HG03378 (cell line): ENCODE results near the gene BIK.

Experiments
- ATAC-seq: cut with Tn5 transposase; IDR thresholded peaks from one replicate; pipeline ENCODE4 v1.9.1; 2021; ENCODE audit warnings: mild to moderate bottlenecking, moderate library complexity; ENCODE audit not compliant: unreplicated experiment

The BIK gene

DNA sequence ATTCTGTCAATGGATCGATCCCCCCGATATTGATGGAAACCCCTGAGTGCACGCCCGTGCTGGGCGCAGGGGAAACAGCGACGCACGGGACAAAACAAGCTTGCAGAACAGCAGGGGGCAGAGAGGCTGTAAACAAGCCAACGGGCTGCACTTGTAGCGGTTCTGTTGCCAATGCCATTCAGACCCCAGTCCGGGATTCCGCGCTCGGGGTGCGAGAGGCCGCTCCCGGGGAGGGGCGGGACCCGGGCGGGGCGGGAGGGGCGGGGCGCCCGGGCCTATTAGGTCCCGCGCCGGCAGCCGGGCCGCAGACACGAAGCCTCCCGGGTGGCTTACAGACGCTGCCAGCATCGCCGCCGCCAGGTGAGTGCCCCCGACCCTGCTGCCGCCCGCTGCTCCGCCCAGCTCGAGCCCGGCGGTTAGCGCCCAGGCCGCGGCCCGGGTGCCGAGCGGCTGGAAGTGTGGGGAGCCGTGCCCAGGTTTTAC is at the start of gene BIK:
Gene BIK, plus strand, starts transcription at position 307 of the 483 bp plus-strand sequence. CDS start 13,273 bp downstream, outside the sequence.
- no peak for ATAC-seq

GRCh38 chr22:43066134-43066533 is 44.4 kb upstream of the BIK start:
- ATAC-seq, result no peak

- ATAC-seq, result no peak
These were observed 43.6 kb upstream of the BIK start for GRCh38 chr22:43066844-43067385.

GRCh38 chr22:43077121-43077877 is 33.3 kb upstream of the BIK start:
- ATAC-seq, result no peak

GRCh38 chr22:43078522-43078921 is 32.0 kb upstream of the BIK start:
- no peak for ATAC-seq

GRCh38 chr22:43079742-43080141 is 30.8 kb upstream of the BIK start:
- no peak for ATAC-seq

GRCh38 chr22:43080616-43081015 is 29.9 kb upstream of the BIK start:
- no peak for ATAC-seq

DNA sequence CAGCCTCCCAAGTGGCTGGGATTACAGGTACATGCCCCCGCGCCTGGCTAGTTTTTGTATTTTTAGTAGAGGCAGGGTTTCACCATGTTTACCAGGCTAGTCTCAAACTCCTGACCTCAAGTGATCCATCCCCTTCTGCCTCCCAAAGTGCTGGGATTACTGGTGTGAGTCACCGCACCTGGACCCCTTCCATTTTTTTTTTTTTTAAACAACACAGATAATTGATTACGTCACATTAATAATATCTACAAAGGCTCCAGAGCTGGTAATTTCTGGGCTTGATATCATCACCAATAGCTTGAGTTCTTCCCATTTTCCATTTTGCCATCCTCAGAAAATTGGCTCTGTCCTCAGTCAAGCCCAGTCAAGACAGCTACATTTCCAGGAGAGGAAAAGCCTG is 28.6 kb upstream of the BIK start:
- no peak for ATAC-seq

- ATAC-seq, result no peak
These were observed 24.6 kb upstream of the BIK start for GRCh38 chr22:43085658-43086606.

- no peak for ATAC-seq
These were observed 21.9 kb upstream of the BIK start for GRCh38 chr22:43088627-43088983.

- ATAC-seq, result no peak
These were observed 21.4 kb upstream of the BIK start, which contains the start of gene TTLL1 for GRCh38 chr22:43088984-43089717. TTLL1 (minus strand) TSS chr22:43089391; CDS start chr22:43075586, 13,805 bp downstream.

DNA sequence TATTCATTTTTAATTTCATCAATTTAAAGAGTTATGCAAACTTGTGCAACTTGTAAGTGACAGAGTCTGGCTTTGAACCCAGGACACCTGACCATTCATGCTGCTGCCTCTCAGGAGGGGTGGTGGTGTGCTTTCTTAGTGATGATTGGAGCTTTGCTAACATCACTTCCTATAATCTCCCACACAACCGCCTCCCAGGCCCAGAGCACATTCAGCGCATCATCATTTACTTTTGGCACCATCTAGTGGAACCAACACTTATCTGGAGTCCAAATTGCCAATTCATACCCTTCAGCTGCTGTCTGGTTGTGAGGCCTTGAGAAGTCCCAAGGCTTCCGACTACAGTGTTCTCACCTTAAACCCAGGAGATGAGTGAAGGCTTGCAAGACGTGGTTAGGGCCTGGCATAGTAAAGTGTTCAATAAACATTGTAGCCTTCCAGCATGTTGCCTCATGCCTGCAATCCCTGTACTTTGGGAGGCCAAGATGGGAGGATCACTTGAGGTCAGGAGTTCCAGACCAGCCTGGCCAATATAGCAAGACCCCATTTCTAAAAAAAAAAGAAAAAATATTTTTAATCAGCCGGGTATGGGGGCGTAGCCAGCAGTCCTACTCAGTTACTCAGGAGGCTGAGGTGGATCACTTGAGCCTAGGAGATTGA is 20.3 kb upstream of the BIK start:
- no peak for ATAC-seq

GRCh38 chr22:43092085-43092484 is 18.5 kb upstream of the BIK start:
- no peak for ATAC-seq

DNA sequence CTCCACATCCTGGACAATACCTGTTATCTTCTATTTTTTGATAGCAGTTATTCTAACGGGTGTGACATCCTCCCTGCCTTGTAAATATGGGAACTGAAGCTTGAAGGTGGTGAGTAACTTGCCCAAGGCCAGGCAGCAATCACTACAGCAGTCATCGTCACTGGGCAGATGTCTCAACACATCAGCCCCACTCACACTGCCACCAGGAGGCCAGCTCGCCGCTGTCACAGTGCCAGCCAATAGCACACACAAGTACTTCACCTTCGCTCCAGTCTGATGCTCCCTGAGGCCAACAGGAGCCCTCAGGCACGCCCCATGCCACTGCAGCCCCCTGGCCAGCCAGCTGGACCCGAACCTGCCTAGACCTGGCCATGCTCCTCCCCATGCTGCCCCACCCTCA is 16.5 kb upstream of the BIK start:
- no peak for ATAC-seq

GRCh38 chr22:43094551-43094950 is 16.0 kb upstream of the BIK start:
- no peak for ATAC-seq

DNA sequence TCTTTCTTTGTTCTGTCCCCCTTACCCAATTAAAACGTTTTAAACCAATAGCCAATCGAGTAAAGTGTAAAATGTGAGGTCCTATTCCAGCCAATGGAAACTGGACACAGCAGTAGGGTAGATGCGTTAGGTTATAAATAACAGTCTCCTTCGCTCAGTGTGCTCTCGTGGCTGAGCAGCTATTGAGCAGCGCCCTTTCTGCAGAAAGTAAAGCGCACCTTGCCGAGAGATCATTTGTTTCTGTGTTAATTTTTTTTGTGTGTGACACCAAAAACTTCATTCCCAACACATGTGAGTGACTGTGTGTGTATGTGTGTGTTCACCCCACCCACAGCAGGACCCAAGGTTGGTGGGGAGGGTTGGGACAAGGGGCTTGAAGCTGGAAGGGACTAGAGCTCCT is 14.1 kb upstream of the BIK start:
- no peak for ATAC-seq

- no peak for ATAC-seq
These were observed 12.2 kb upstream of the BIK start for GRCh38 chr22:43098356-43098755.

DNA sequence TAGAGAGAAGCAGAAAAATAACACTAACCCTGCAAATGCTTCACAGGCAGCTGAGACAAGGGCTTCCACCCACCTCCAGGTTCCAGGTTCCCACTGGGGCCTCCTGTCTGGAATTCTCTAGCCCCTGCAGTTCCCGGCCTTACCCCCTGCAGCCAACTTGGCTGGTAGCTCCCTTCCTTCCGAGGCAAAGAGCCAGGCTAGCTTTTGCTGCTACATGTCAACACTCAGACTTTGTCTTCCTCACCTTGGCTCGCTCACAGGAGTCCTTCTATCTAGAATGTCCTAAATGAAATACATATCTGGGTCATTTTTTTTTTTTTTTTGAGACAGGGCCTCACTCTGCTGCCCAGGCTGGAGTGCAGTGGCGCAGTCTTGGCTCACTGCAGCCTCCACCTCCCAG is 11.5 kb upstream of the BIK start:
- ATAC-seq, result no peak

DNA sequence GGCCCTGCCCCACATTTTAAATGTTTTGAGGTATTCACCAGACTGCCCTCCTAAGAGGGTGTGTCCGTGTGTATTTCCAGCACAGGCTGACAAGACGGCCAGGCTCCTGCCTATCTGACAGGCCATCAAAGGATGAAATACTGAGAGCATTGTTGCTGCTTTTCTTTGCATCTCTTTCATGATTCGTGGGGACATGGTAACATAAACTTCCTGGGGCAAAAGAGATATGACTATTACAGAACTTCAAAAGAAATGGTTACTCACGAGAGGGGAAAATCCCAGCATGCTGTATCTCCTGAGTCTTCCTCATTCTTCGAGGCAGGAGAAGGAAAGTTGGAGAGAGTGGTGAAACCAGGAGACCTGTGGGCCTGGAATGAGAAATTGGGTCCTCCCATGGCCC is 10.3 kb upstream of the BIK start:
- ATAC-seq, result no peak

- ATAC-seq, result no peak
These were observed 9.2 kb upstream of the BIK start for GRCh38 chr22:43101306-43101705.
